ENCODE data around the gene TFEB. TPM values are rescaled to one million over a fixed set of nuclear protein-coding genes. Genes with fewer than 3 reads are reported as not detected.

Gene TFEB
- total and polyA plus RNA-seq, 4 donors = 13.3 to 38.4 (median 27.8) TPM

GRCh38 chr6:41709375-41709774 lies 26.0 kb downstream of the TFEB start:
- Histone ChIP-seq H3K4me1 (ENCODE audit: control insufficient read depth in 5 of 5, insufficient read depth in 5 of 5, low read length in 5 of 5) (peaks cover 0 to 32% (median 16%) of the 10 kb centered on the region in 5 donors), H3K36me3 (ENCODE audit: control insufficient read depth in 4 of 4, insufficient read depth in 4 of 4, low read length in 4 of 4) (no peaks in the 10 kb centered on the region), H3K4me3 (no peak overlapping the region), H3K9me3 (ENCODE audit: control insufficient read depth in 4 of 4, insufficient read depth in 3 of 4, low read length in 3 of 4) (no peaks in the 10 kb centered on the region), H3K9ac (ENCODE audit: insufficient read depth in 1 of 2, low read length in 2 of 2) (no peak overlapping the region), H3K27ac (ENCODE audit: low read depth in 1 of 2, low read length in 1 of 2) (no peak overlapping the region), H3K27me3 (ENCODE audit: control insufficient read depth in 3 of 3, insufficient read depth in 3 of 3, low read length in 2 of 3) (no peaks in the 10 kb centered on the region)
- 93 to 95% methylated on average over 2 of the region's 2 CpGs for WGBS, 2 donors
- TF ChIP-seq, protein P1, sequence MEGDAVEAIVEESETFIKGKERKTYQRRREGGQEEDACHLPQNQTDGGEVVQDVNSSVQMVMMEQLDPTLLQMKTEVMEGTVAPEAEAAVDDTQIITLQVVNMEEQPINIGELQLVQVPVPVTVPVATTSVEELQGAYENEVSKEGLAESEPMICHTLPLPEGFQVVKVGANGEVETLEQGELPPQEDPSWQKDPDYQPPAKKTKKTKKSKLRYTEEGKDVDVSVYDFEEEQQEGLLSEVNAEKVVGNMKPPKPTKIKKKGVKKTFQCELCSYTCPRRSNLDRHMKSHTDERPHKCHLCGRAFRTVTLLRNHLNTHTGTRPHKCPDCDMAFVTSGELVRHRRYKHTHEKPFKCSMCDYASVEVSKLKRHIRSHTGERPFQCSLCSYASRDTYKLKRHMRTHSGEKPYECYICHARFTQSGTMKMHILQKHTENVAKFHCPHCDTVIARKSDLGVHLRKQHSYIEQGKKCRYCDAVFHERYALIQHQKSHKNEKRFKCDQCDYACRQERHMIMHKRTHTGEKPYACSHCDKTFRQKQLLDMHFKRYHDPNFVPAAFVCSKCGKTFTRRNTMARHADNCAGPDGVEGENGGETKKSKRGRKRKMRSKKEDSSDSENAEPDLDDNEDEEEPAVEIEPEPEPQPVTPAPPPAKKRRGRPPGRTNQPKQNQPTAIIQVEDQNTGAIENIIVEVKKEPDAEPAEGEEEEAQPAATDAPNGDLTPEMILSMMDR (IDR thresholded peaks at IDR 0.05; ENCODE audit: control extremely low read depth, extremely low read depth) = no peak
- ATAC-seq (ENCODE audit: insufficient read depth, low FRiP score) = no peak
- no peak for DNase-seq

DNA sequence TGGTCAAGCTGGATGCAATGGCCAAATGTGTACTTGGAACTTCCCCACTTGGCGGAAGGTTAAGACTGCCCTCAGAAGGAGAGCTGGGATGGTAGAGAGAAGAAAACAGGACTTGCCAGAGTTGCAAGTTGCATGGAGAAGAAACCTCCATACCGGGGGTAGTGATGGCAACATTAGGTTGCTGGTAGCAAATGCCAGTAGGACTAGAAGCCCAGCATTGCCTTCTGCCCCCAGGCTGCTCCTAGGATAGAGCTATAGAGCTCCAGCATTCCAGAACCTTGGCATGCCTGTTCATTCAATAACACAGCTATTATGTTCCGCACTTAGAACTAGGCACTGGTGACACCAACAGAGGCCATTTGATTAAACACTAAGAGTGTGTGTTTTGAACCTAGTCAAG lies 26.6 kb downstream of the TFEB start:
- 90 to 95% methylated on average over 3 of the region's 3 CpGs for WGBS, 2 donors
- Histone ChIP-seq H3K36me3 (ENCODE audit: control insufficient read depth in 4 of 4, insufficient read depth in 4 of 4, low read length in 4 of 4) (no peaks in the 10 kb centered on the region), H3K27me3 (ENCODE audit: control insufficient read depth in 3 of 3, insufficient read depth in 3 of 3, low read length in 2 of 3) (no peaks in the 10 kb centered on the region), H3K4me3 (no peak overlapping the region), H3K9me3 (ENCODE audit: control insufficient read depth in 4 of 4, insufficient read depth in 3 of 4, low read length in 3 of 4) (no peaks in the 10 kb centered on the region), H3K9ac (ENCODE audit: insufficient read depth in 1 of 2, low read length in 2 of 2) (no peak overlapping the region), H3K4me1 (ENCODE audit: control insufficient read depth in 5 of 5, insufficient read depth in 5 of 5, low read length in 5 of 5) (peaks cover 0 to 30% (median 16%) of the 10 kb centered on the region in 5 donors), H3K27ac (ENCODE audit: low read depth in 1 of 2, low read length in 1 of 2) (no peak overlapping the region)
- TF ChIP-seq, protein P1 (IDR thresholded peaks at IDR 0.05; ENCODE audit: control extremely low read depth, extremely low read depth) = no peak
- DNase-seq = no peak
- no peak for ATAC-seq (ENCODE audit: insufficient read depth, low FRiP score)

- no peak overlapping the region for H3K4me3 ChIP-seq
- WGBS, 2 donors = 31 to 58% methylated on average over 14 of the region's 14 CpGs
- no peak for ATAC-seq (ENCODE audit: insufficient read depth, low FRiP score)
- H3K4me1 ChIP-seq (ENCODE audit: control insufficient read depth in 5 of 5, insufficient read depth in 5 of 5, low read length in 5 of 5) = peaks cover 0 to 22% (median 16%) of the 10 kb centered on the region in 5 donors
- no peaks in the 10 kb centered on the region for H3K9me3 ChIP-seq (ENCODE audit: control insufficient read depth in 4 of 4, insufficient read depth in 3 of 4, low read length in 3 of 4)
- no peaks in the 10 kb centered on the region for H3K27me3 ChIP-seq (ENCODE audit: control insufficient read depth in 3 of 3, insufficient read depth in 3 of 3, low read length in 2 of 3)
- no peak overlapping the region for H3K27ac ChIP-seq (ENCODE audit: low read depth in 1 of 2, low read length in 1 of 2)
- no peak overlapping the region for H3K9ac ChIP-seq (ENCODE audit: insufficient read depth in 1 of 2, low read length in 2 of 2)
- H3K36me3 ChIP-seq (ENCODE audit: control insufficient read depth in 4 of 4, insufficient read depth in 4 of 4, low read length in 4 of 4) = peaks cover 0 to 5% (median 0%) of the 10 kb centered on the region in 4 donors
- TF ChIP-seq, protein P1 (IDR thresholded peaks at IDR 0.05; ENCODE audit: control extremely low read depth, extremely low read depth) = no peak
- DNase-seq = no peak
These were observed 27.7 kb downstream of the TFEB start for GRCh38 chr6:41707565-41708200.

Measured in lung (tissue), 12 donors.